ENCODE results near the gene THAP4. TPM values are rescaled to one million over a fixed set of nuclear protein-coding genes. Genes with fewer than 3 reads are reported as not detected.

Gene THAP4
- total and polyA plus RNA-seq, 2 of the 13 experiments (the other 11 are each of a cell fraction or from before 2014, with no cell fraction given) = 59.7 to 75.7 TPM

GRCh38 chr2:241636182-241637017 is 558 bp downstream of the THAP4 start (continued):
- TF ChIP-seq, protein P1, sequence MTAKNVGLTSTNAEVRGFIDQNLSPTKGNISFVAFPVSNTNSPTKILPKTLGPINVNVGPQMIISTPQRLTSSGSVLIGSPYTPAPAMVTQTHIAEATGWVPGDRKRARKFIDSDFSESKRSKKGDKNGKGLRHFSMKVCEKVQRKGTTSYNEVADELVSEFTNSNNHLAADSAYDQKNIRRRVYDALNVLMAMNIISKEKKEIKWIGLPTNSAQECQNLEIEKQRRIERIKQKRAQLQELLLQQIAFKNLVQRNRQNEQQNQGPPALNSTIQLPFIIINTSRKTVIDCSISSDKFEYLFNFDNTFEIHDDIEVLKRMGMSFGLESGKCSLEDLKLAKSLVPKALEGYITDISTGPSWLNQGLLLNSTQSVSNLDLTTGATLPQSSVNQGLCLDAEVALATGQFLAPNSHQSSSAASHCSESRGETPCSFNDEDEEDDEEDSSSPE (CRISPR knock-in tag; IDR thresholded peaks at IDR 0.05) = no peak
- TF ChIP-seq ZNF652 (CRISPR knock-in tag; IDR thresholded peaks at IDR 0.05; ENCODE audit: borderline replicate concordance, low read depth) (no peak), ZNF432 (CRISPR knock-in tag; IDR thresholded peaks at IDR 0.05; ENCODE audit: borderline replicate concordance) (0 out of 2 replicates have a peak, but pooled peaks have one; percentile 64), ZNF777 (CRISPR knock-in tag; IDR thresholded peaks at IDR 0.05) (no peak), FOSL2 (CRISPR knock-in tag; IDR thresholded peaks at IDR 0.05) (no peak), SSRP1 (CRISPR knock-in tag; IDR thresholded peaks at IDR 0.05) (0 out of 2 replicates have a peak, but pooled peaks have one; percentile 45), ZNF589 (CRISPR knock-in tag; conservative IDR thresholded peaks at IDR 0.05) (no peak), EEA1 (CRISPR knock-in tag; IDR thresholded peaks at IDR 0.05; ENCODE audit: borderline replicate concordance) (peak; percentile 71; the same call in 1 of the 2 replicates), KDM4B (CRISPR knock-in tag; IDR thresholded peaks at IDR 0.05) (peak; percentile 64; the same call in 1 of the 2 replicates), ADNP (CRISPR knock-in tag; IDR thresholded peaks at IDR 0.05) (no peak), KLF12 (CRISPR knock-in tag; IDR thresholded peaks at IDR 0.05; ENCODE audit: borderline replicate concordance) (peak; percentile 68; the same call in 1 of the 2 replicates), ATF4 (CRISPR knock-in tag; IDR thresholded peaks at IDR 0.05) (0 out of 4 replicates have a peak, but pooled peaks of 1 of the 2 experiments have one; percentile 40), ZNF781 (CRISPR knock-in tag; IDR thresholded peaks at IDR 0.05; ENCODE audit: borderline replicate concordance, not compliant biosample characterization) (peak; percentile 75), ZBTB46 (CRISPR knock-in tag; IDR thresholded peaks at IDR 0.05; ENCODE audit: borderline replicate concordance) (no peak), ZNF567 (CRISPR knock-in tag; IDR thresholded peaks at IDR 0.05; ENCODE audit: borderline replicate concordance) (no peak)
- TF ChIP-seq, protein P2, sequence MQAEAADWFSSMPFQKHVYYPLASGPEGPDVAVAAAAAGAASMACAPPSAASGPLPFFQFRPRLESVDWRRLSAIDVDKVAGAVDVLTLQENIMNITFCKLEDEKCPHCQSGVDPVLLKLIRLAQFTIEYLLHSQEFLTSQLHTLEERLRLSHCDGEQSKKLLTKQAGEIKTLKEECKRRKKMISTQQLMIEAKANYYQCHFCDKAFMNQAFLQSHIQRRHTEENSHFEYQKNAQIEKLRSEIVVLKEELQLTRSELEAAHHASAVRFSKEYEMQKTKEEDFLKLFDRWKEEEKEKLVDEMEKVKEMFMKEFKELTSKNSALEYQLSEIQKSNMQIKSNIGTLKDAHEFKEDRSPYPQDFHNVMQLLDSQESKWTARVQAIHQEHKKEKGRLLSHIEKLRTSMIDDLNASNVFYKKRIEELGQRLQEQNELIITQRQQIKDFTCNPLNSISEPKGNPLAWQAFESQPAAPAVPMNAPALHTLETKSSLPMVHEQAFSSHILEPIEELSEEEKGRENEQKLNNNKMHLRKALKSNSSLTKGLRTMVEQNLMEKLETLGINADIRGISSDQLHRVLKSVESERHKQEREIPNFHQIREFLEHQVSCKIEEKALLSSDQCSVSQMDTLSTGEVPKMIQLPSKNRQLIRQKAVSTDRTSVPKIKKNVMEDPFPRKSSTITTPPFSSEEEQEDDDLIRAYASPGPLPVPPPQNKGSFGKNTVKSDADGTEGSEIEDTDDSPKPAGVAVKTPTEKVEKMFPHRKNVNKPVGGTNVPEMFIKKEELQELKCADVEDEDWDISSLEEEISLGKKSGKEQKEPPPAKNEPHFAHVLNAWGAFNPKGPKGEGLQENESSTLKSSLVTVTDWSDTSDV (CRISPR knock-in tag; IDR thresholded peaks at IDR 0.05) = peak; percentile 56; the same call in 1 of the 2 replicates
- TF ChIP-seq, protein P3, sequence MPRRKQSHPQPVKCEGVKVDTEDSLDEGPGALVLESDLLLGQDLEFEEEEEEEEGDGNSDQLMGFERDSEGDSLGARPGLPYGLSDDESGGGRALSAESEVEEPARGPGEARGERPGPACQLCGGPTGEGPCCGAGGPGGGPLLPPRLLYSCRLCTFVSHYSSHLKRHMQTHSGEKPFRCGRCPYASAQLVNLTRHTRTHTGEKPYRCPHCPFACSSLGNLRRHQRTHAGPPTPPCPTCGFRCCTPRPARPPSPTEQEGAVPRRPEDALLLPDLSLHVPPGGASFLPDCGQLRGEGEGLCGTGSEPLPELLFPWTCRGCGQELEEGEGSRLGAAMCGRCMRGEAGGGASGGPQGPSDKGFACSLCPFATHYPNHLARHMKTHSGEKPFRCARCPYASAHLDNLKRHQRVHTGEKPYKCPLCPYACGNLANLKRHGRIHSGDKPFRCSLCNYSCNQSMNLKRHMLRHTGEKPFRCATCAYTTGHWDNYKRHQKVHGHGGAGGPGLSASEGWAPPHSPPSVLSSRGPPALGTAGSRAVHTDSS (CRISPR knock-in tag; conservative IDR thresholded peaks at IDR 0.05) = no peak
- TF ChIP-seq, protein P4, sequence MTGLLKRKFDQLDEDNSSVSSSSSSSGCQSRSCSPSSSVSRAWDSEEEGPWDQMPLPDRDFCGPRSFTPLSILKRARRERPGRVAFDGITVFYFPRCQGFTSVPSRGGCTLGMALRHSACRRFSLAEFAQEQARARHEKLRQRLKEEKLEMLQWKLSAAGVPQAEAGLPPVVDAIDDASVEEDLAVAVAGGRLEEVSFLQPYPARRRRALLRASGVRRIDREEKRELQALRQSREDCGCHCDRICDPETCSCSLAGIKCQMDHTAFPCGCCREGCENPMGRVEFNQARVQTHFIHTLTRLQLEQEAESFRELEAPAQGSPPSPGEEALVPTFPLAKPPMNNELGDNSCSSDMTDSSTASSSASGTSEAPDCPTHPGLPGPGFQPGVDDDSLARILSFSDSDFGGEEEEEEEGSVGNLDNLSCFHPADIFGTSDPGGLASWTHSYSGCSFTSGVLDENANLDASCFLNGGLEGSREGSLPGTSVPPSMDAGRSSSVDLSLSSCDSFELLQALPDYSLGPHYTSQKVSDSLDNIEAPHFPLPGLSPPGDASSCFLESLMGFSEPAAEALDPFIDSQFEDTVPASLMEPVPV (CRISPR knock-in tag; IDR thresholded peaks at IDR 0.05) = no peak
